GM12878 (cell line): ENCODE data around the gene MYO1E. TPM values are rescaled to one million over a fixed set of nuclear protein-coding genes. Genes with fewer than 3 reads are reported as not detected.

Experiments
- ATAC-seq: fragments of 200-7000 bp; cut with Tn5 transposase; 3 replicates; pipeline ENCODE4 v1.9.1; 2020; ENCODE audit warnings: mild to moderate bottlenecking, moderate library complexity
- BruUV-seq: library from RNA; stranded (reverse); fragments of 400-500 nt; replicated peaks from 2 replicates; lab custom pipeline; 2021; lab: Mats Ljungman, UMichigan
- CTCF ChIA-PET: fragments of 300-600 bp; sonication (Branson Sonifier 250); formaldehyde crosslinking; extraction: SDS; loops from one replicate; lab custom pipeline; 2021; ENCODE audit warnings: inconsistent platforms; lab: Yijun Ruan, JAX
- POLR2A ChIA-PET: fragments of 350-600 bp; formaldehyde crosslinking; extraction: SDS; loops from one replicate; lab custom pipeline; 2021; ENCODE audit warnings: inconsistent platforms; lab: Charles Lee
- RAD21 ChIA-PET: fragments of 300-600 bp; sonication (Branson Sonifier 250); formaldehyde crosslinking; loops from one replicate; lab custom pipeline; 2023; ENCODE audit warnings: antibody characterized with exemption; ENCODE audit not compliant: unreplicated experiment; lab: Charles Lee
- SMC1A ChIA-PET: fragments of 300-600 bp; sonication (Branson Sonifier 250); formaldehyde crosslinking; loops from one replicate; lab custom pipeline; 2023; ENCODE audit not compliant: unreplicated experiment, uncharacterized antibody; lab: Charles Lee
- DNase-seq: peaks from one replicate; pipeline ENCODE4 v3.0.0-alpha.2; 2011; ENCODE audit warnings: low read depth, low spot score
- FAIRE-seq: peaks from 3 replicates; lab custom pipeline; 2011; peaks lifted over from hg19 to GRCh38; lab: Jason Lieb, UNC
- H2AFZ ChIP-seq: 2 replicates; pipeline ENCODE4 v1.6.0; 2011; ENCODE audit warnings: low read depth, low read length, control low read depth; ENCODE audit not compliant: control insufficient read depth
- H3K27ac ChIP-seq: 2 replicates; pipeline ENCODE4 v1.5.1; 2011; ENCODE audit warnings: control low read depth; ENCODE audit not compliant: control insufficient read depth, insufficient read depth
- H3K27me3 ChIP-seq, 2 experiments: replicated peaks in 1 of 2; 2 replicates each; pipeline versions ENCODE4 v1.6.0 to v1.6.1; 2011; ENCODE audit warnings: low read length in 1 of 2; ENCODE audit not compliant: control insufficient read depth in 2 of 2, insufficient read depth in 2 of 2
- H3K36me3 ChIP-seq, 2 experiments: 2 replicates each; pipeline ENCODE4 v1.5.1; 2011; ENCODE audit warnings: low read length in 1 of 2; ENCODE audit not compliant: control insufficient read depth in 2 of 2, insufficient read depth in 2 of 2
- H3K4me1 ChIP-seq: 2 replicates; pipeline ENCODE4 v1.6.1; 2011; ENCODE audit warnings: mild to moderate bottlenecking, low read length, moderate library complexity, mixed read lengths; ENCODE audit not compliant: control insufficient read depth, insufficient read depth
- H3K4me2 ChIP-seq: 2 replicates; pipeline ENCODE4 v1.6.0; 2011; ENCODE audit warnings: control low read depth; ENCODE audit not compliant: control insufficient read depth, insufficient read depth
- H3K4me3 ChIP-seq: fragments of 200-600 bp; sonication (generic); 2 replicates; pipeline ENCODE4 v1.5.1; 2016
- H3K79me2 ChIP-seq: 2 replicates; pipeline ENCODE4 v1.6.0; 2011; ENCODE audit warnings: low read length; ENCODE audit not compliant: control insufficient read depth, insufficient read depth
- H3K9ac ChIP-seq: 2 replicates; pipeline ENCODE4 v1.8.0; 2011; ENCODE audit warnings: low read length, control low read depth, mixed read lengths; ENCODE audit not compliant: control insufficient read depth, insufficient read depth
- H3K9me3 ChIP-seq: replicated peaks from 3 replicates; pipeline ENCODE4 v1.5.1; 2011; ENCODE audit warnings: mild to moderate bottlenecking, low read length; ENCODE audit not compliant: control insufficient read depth, insufficient read depth
- H4K20me1 ChIP-seq: 2 replicates; pipeline ENCODE4 v1.6.0; 2011; ENCODE audit not compliant: control insufficient read depth, insufficient read depth
- EED ChIP-seq: sonication (generic); IDR thresholded peaks from 2 replicates; pipeline ENCODE4 v1.6.1; 2016; ENCODE audit warnings: antibody characterized with exemption, low read depth
- ETV6 ChIP-seq, 2 experiments: fragments of 450-650 bp in 1 of 2; IDR thresholded peaks in 1 of 2; conservative IDR thresholded peaks in 1 of 2; 2 replicates each; pipeline ENCODE4 v1.6.1; 2014; ENCODE audit warnings: antibody characterized with exemption in 1 of 2, borderline replicate concordance in 1 of 2, low read depth in 1 of 2, mild to moderate bottlenecking in 1 of 2, moderate library complexity in 1 of 2
- IKZF1 ChIP-seq: fragments of 450-650 bp; conservative IDR thresholded peaks from 2 replicates; pipeline ENCODE4 v1.6.1; 2017; ENCODE audit warnings: antibody characterized with exemption, mild to moderate bottlenecking
- RAD21 ChIP-seq: IDR thresholded peaks from 2 replicates; pipeline ENCODE4 v1.6.1; 2011; ENCODE audit warnings: mild to moderate bottlenecking, low read depth, low read length, moderate library complexity; ENCODE audit not compliant: insufficient read depth
- RFX5 ChIP-seq: IDR thresholded peaks from 2 replicates; pipeline ENCODE4 v1.6.1; 2011; ENCODE audit warnings: low read depth, low read length, improper control_type of control experiment
- TARDBP ChIP-seq: IDR thresholded peaks from 2 replicates; pipeline ENCODE4 v1.6.1; 2016; ENCODE audit warnings: borderline replicate concordance
- TBL1XR1 ChIP-seq: IDR thresholded peaks from 2 replicates; pipeline ENCODE4 v1.6.1; 2012; ENCODE audit warnings: low read depth, low read length, improper control_type of control experiment
- TCF12 ChIP-seq: IDR thresholded peaks from 2 replicates; pipeline ENCODE4 v1.6.1; 2011; ENCODE audit warnings: low read depth, mild to moderate bottlenecking, low read length
- WGBS: methylation state at CpG from one replicate; pipeline ENCODE4 v1.1.6; 2016; ENCODE audit warnings: low lambda C conversion rate; ENCODE audit not compliant: insufficient replicate concordance, insufficient coverage; ENCODE audit errors: missing lambda C conversion rate; 5-methylcytosine and 5-hydroxymethylcytosine counted together
- in situ Hi-C: fragments of 300-500 bp; cut with MboI; formaldehyde crosslinking; loops from 9 replicates; pipeline ENCODE4 v1.14.3; 2018; ENCODE audit warnings: mixed read lengths
- intact Hi-C: fragments of 100-400 bp; cut with micrococcal nuclease; formaldehyde crosslinking; loops from one replicate; pipeline ENCODE4 v1.14.2; 2022; ENCODE audit not compliant: unreplicated experiment
- polyA plus RNA-seq, 11 experiments: library from polyadenylated mRNA; depleted of rRNA in 4 of 11; unstranded in 6 of 11; stranded (reverse) in 5 of 11; fragments of >200 nt; fragmentation: Nextera tagmentation in 4 of 11; fragmentation: Illumina TruSeq in 1 of 11; extraction: Ambion mirVana in 4 of 11; extraction: Trizol in 1 of 11; gene quantifications; 1 replicate in 1 of 11; 2 replicates in 10 of 11; pipeline versions ENCODE4 v1.2.1 to v1.2.3, GENCODE V29; 2011 to 2016; ENCODE audit warnings: inconsistent platforms in 2 of 11, missing spikeins in 2 of 11, low read depth in 1 of 11
- total RNA-seq, 4 experiments: library from RNA; depleted of rRNA in 3 of 4; stranded (reverse); fragments of >200 nt in 3 of 4; fragmentation: Illumina TruSeq in 1 of 4; extraction: Trizol in 1 of 4; gene quantifications; 2 replicates each; pipeline versions ENCODE4 v1.2.1 to v1.2.3, GENCODE V29; 2013 to 2021

Gene MYO1E
- total and polyA plus RNA-seq, 10 of the 15 experiments (the other 5 are each of a cell fraction or from before 2014, with no cell fraction given) = 10.3 to 266 (median 64.9) TPM

DNA sequence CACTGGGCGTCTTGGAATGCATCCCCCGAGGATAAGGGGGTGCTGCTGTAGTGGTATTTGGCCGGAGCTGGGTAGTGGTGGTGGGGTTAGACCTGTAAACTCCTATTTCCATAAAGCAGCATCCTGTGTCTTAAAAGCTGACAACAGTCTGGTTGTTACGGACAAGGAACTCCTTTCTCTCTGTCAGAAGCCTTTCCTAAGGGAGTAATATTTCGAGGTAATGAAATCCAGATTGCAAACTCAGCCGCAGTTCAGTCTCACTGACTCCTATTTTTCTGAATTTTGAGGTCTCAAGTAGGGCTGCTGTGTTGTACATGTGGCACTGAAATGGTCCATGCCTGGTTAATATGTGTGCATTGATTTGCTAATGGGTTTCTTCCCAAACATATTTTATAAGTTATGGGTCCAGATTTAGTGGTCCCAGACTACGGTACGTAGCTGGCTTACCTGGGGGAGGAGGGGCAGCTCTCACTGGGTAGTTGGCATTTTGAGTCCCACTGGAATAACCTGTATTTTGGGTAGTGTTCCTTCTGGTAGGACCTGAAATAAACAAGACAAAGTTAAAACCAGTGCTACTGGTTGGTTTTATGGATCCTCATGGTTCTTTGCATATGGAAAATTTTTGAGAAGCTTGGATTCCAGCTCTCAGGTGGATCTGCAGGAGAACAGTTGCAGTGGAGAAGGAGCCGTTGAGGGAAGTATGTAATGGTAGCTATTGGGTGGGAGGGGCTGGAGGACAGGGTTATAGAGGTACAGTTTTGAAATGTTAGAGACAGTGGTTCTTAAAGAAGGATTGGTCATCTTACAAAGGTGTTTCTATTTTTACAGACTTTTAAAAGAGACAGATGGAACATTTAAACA lies 214.6 kb downstream of the MYO1E start:
- Histone ChIP-seq H4K20me1 (no peaks in the 10 kb centered on the region), H3K4me3 (no peak overlapping the region), H3K27ac (no peak overlapping the region), H3K27me3 (no peaks in the 10 kb centered on the region), H3K79me2 (no peaks in the 10 kb centered on the region), H3K4me2 (no peak overlapping the region), H3K4me1 (no peaks in the 10 kb centered on the region), H3K9me3 (no peaks in the 10 kb centered on the region), H3K36me3 (peaks cover 12 to 54% of the 10 kb centered on the region in 2 experiments), H2AFZ (no peak overlapping the region), H3K9ac (no peak overlapping the region)
- TF ChIP-seq TBL1XR1 (no peak), RAD21 (no peak), TARDBP (no peak), IKZF1 (no peak), RFX5 (no peak), EED (no peak), TCF12 (no peak), ETV6 (conservative IDR thresholded peaks at IDR 0.05 in 1 of 2, IDR thresholded peaks at IDR 0.05 in 1 of 2; ENCODE audit: borderline replicate concordance in 1 of 2, low read depth in 1 of 2) (no peak)
- 93% methylated on average over 9 of the region's 9 CpGs for WGBS
- no peak for DNase-seq
- BruUV-seq = no TSS peak
- FAIRE-seq = no peak
- intact Hi-C loops (no loop called here), in situ Hi-C loops (no loop called here)
- POLR2A ChIA-PET = no interaction called here
- no peak for ATAC-seq
- RAD21 ChIA-PET = interaction anchor here (0.9 kb wide), 1 partner anchor 371 kb away, joined by 3 read pairs; no protein-coding TSS in a partner anchor
- SMC1A ChIA-PET = no interaction called here
- CTCF ChIA-PET = interaction anchor here (1.3 kb wide), 1 partner anchor 335 kb away, joined by 4 read pairs; no protein-coding TSS in a partner anchor
